Endothelial cell of umbilical vein (primary cell): ENCODE results near the gene LMF2. TPM values are rescaled to one million over a fixed set of nuclear protein-coding genes. Genes with fewer than 3 reads are reported as not detected.

ENCODE experiments used
- BruUV-seq: library from RNA; stranded (reverse); fragments of 400-500 nt; replicated peaks from 2 replicates; lab custom pipeline; 2021; lab: Mats Ljungman, UMichigan
- CTCF ChIA-PET: fragments of 300-600, 350-600 bp; sonication (Branson Sonifier 250); formaldehyde crosslinking; loops from one replicate; lab custom pipeline; 2021; ENCODE audit warnings: antibody characterized with exemption, inconsistent platforms; lab: Charles Lee
- POLR2A ChIA-PET: fragments of 300-600, 350-600 bp; sonication (Branson Sonifier 250); formaldehyde crosslinking; loops from one replicate; lab custom pipeline; 2021; ENCODE audit warnings: antibody characterized with exemption, inconsistent platforms; lab: Charles Lee
- DNase-seq: peaks from one replicate; pipeline ENCODE4 v3.0.0-alpha.2; 2011; ENCODE audit warnings: low read depth, low spot score
- FAIRE-seq: peaks from 2 replicates; lab custom pipeline; 2011; peaks lifted over from hg19 to GRCh38; lab: Jason Lieb, UNC
- H2AFZ ChIP-seq: 2 replicates; pipeline ENCODE4 v1.6.0; 2012; ENCODE audit warnings: low read depth, low read length, control low read depth, inconsistent platforms
- H3K27ac ChIP-seq: 2 replicates; pipeline ENCODE4 v1.5.1; 2011; ENCODE audit warnings: low read depth, mild to moderate bottlenecking, control low read depth, low read length, moderate library complexity; ENCODE audit not compliant: insufficient read depth
- H3K27me3 ChIP-seq, 2 experiments: 2 replicates each; pipeline versions ENCODE4 v1.6.0 to v1.6.1; 2011; ENCODE audit warnings: low read length in 2 of 2, mixed read lengths in 1 of 2; ENCODE audit not compliant: control insufficient read depth in 2 of 2, insufficient read depth in 2 of 2
- H3K36me3 ChIP-seq, 2 experiments: 2 replicates in 1 of 2; 3 replicates in 1 of 2; pipeline ENCODE4 v1.5.1; 2011; ENCODE audit warnings: low read length in 2 of 2, mild to moderate bottlenecking in 1 of 2, moderate library complexity in 1 of 2; ENCODE audit not compliant: control insufficient read depth in 2 of 2, insufficient read depth in 2 of 2; ENCODE audit errors: extremely low read depth in 1 of 2
- H3K4me1 ChIP-seq: 3 replicates; pipeline ENCODE4 v1.5.1; 2011; ENCODE audit warnings: mild to moderate bottlenecking, low read length; ENCODE audit not compliant: control insufficient read depth, insufficient read depth; ENCODE audit errors: extremely low read depth
- H3K4me2 ChIP-seq: 2 replicates; pipeline ENCODE4 v1.6.1; 2011; ENCODE audit warnings: low read length, control low read depth, mixed read lengths; ENCODE audit not compliant: insufficient read depth
- H3K4me3 ChIP-seq, 3 experiments: fragments of 200-600 bp in 1 of 3; sonication (generic), shearing (Covaris generic) in 1 of 3; replicated peaks in 1 of 3; 2 replicates each; pipeline ENCODE4 v1.5.1; 2011 to 2016; ENCODE audit warnings: control low read depth in 3 of 3, low read length in 3 of 3, mild to moderate bottlenecking in 2 of 3, inconsistent platforms in 1 of 3, low read depth in 1 of 3, moderate library complexity in 1 of 3; ENCODE audit not compliant: insufficient read depth in 1 of 3
- H3K79me2 ChIP-seq: 2 replicates; pipeline ENCODE4 v1.6.0; 2012; ENCODE audit warnings: low read length, inconsistent platforms; ENCODE audit not compliant: control insufficient read depth, insufficient read depth
- H3K9ac ChIP-seq: replicated peaks from 2 replicates; pipeline ENCODE3; 2011; ENCODE audit warnings: low read length, control low read depth; ENCODE audit not compliant: insufficient read depth; ENCODE audit errors: extremely low read depth
- H3K9me1 ChIP-seq: replicated peaks from 3 replicates; pipeline ENCODE4 v1.6.0; 2011; ENCODE audit warnings: mild to moderate bottlenecking, low read length; ENCODE audit not compliant: control insufficient read depth, insufficient read depth; ENCODE audit errors: extremely low read depth
- H3K9me3 ChIP-seq: replicated peaks from 2 replicates; pipeline ENCODE4 v1.5.1; 2012; ENCODE audit warnings: low read length, inconsistent platforms; ENCODE audit not compliant: control insufficient read depth, insufficient read depth
- H4K20me1 ChIP-seq: replicated peaks from 2 replicates; pipeline ENCODE3; 2011; ENCODE audit warnings: mild to moderate bottlenecking, low read length; ENCODE audit not compliant: control insufficient read depth, insufficient read depth; ENCODE audit errors: extremely low read depth
- CTCF ChIP-seq, 2 donors: IDR thresholded peaks; 1 replicate in 1 of 2; 2 replicates in 1 of 2; pipeline ENCODE4 v1.5.1; 2011; ENCODE audit warnings: low read length in 2 of 2, mild to moderate bottlenecking in 2 of 2, moderate library complexity in 2 of 2, control low read depth in 1 of 2, inconsistent platforms in 1 of 2, low read depth in 1 of 2; ENCODE audit not compliant: insufficient read depth in 1 of 2; ENCODE audit errors: extremely low read depth in 1 of 2
- EZH2 ChIP-seq: IDR thresholded peaks from 2 replicates; pipeline ENCODE4 v1.6.1; 2012; ENCODE audit warnings: borderline replicate concordance, low read depth, mild to moderate bottlenecking, moderate library complexity, low read length, inconsistent platforms; ENCODE audit not compliant: severe bottlenecking
- FOS ChIP-seq: IDR thresholded peaks from 2 replicates; pipeline ENCODE4 v1.6.1; 2011; ENCODE audit warnings: mild to moderate bottlenecking, low read length, moderate library complexity, borderline replicate concordance; ENCODE audit not compliant: insufficient read depth
- GATA2 ChIP-seq: IDR thresholded peaks from 2 replicates; pipeline ENCODE4 v1.7.0; 2011; ENCODE audit warnings: low read depth, mild to moderate bottlenecking, moderate library complexity, mixed read lengths, low read length; ENCODE audit not compliant: insufficient read length, insufficient read depth
- JUN ChIP-seq: IDR thresholded peaks from 2 replicates; pipeline ENCODE4 v1.6.1; 2011; ENCODE audit warnings: borderline replicate concordance, low read depth; ENCODE audit not compliant: insufficient read length, insufficient read depth
- MYC ChIP-seq: IDR thresholded peaks from one replicate; pipeline ENCODE4 v1.6.1; 2011; ENCODE audit warnings: mild to moderate bottlenecking, low read depth, low read length
- POLR2A ChIP-seq: IDR thresholded peaks from 2 replicates; pipeline ENCODE4 v1.6.1; 2012; ENCODE audit warnings: low read depth, mild to moderate bottlenecking, control low read depth, low read length
- POLR2AphosphoS5 ChIP-seq: IDR thresholded peaks from 2 replicates; pipeline ENCODE4 v1.6.1; 2012; ENCODE audit warnings: low read depth, mild to moderate bottlenecking, control low read depth, low read length, moderate library complexity; ENCODE audit not compliant: insufficient read depth
- dilution Hi-C: fragments of 300-500 bp; cut with MboI; formaldehyde crosslinking; loops from one replicate; pipeline ENCODE4 v1.15.0; 2019; ENCODE audit warnings: low sequenced_read_pairs; ENCODE audit not compliant: extremely low pct_ligation_motif_present
- intact Hi-C: fragments of 100-400 bp; cut with micrococcal nuclease; formaldehyde crosslinking; loops from one replicate; pipeline ENCODE4 v1.10.0; 2022
- polyA plus RNA-seq, 4 experiments: library from polyadenylated mRNA; depleted of rRNA in 3 of 4; stranded (reverse) in 3 of 4; unstranded in 1 of 4; fragments of >200 nt; gene quantifications; 2 replicates each; pipeline versions ENCODE4 v1.2.1 to v1.2.3, GENCODE V29; 2011 to 2012; ENCODE audit warnings: missing spikeins in 1 of 4
- total RNA-seq: library from RNA; stranded (reverse); gene quantifications from 2 replicates; pipeline ENCODE4 v1.2.3, GENCODE V29; 2021
- TF ChIP-seq, protein P1 (sequence below): IDR thresholded peaks from 2 replicates; pipeline ENCODE4 v1.6.1; 2011; ENCODE audit not compliant: insufficient read depth, insufficient read length

Gene LMF2
- total and polyA plus RNA-seq, 2 donors (not counting 3 experiments of a cell fraction or from before 2014, with no cell fraction given), result 89.7 to 112 TPM

DNA sequence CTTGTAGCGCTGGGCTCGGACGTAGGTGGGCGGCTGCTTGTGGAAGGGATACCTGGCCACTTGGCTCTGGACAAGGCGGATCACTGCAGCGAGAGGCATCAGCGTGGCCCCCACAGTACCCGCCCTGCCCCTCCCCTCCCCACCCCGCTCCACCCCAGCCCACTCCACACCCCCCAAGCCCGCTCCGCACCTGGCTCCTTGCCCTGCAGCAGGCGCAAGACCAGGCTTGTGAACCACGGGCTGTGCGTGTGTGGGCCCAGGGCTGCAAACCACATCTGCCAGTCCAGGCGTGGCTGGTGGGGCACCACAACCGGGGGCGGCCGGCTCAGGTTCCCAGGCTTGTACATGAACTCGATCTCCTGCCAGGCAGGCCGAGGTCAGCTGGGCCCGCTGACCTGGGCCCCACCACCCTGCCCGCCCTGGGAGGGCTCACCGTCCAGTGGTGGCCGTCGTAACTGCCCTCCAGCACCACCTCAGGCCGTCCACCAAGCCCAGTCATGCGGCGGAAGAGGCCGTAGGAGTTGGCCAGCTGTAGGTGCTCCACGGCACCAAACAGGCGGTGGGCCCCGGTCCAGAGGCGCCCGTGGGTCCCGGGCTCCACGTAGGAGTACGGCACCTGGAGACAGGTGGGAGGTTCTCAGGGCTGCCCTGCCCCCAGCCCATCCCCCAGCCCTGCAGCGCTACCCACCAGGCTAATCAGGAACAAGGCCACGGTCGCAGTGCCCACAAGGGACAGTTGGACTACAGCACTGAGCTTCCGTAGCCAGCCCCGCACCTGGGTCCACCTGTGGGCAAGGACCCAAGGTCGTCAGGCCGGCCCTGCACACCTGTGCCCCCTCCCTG lies 2.9 kb downstream of the LMF2 start:
- no peaks in the 10 kb centered on the region for H3K9me1 ChIP-seq
- TF ChIP-seq GATA2 (no peak), MYC (no peak), FOS (no peak), POLR2AphosphoS5 (no peak), POLR2A (no peak), JUN (no peak), CTCF (IDR thresholded peaks at IDR 0.05; ENCODE audit: extremely low read depth in 1 of 2, insufficient read depth in 1 of 2, low read depth in 1 of 2, low read length in 2 of 2) (no peak), EZH2 (no peak)
- TF ChIP-seq, protein P1, sequence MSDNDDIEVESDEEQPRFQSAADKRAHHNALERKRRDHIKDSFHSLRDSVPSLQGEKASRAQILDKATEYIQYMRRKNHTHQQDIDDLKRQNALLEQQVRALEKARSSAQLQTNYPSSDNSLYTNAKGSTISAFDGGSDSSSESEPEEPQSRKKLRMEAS, result no peak
- peaks cover 14% of the 10 kb centered on the region for H3K4me1 ChIP-seq
- no peak overlapping the region for H2AFZ ChIP-seq
- H3K36me3 ChIP-seq, result peaks cover 6 to 22% of the 10 kb centered on the region in 2 experiments
- no peak overlapping the region for H3K4me3 ChIP-seq
- no peaks in the 10 kb centered on the region for H3K9me3 ChIP-seq
- H4K20me1 ChIP-seq, result no peaks in the 10 kb centered on the region
- POLR2A ChIA-PET, result no interaction called here
- peaks cover 26% of the 10 kb centered on the region for H3K79me2 ChIP-seq
- dilution Hi-C loops (no loop called here), intact Hi-C loops (no loop called here)
- no TSS peak for BruUV-seq
- CTCF ChIA-PET, result no interaction called here
- FAIRE-seq (no peak), DNase-seq (no peak)
- no peak overlapping the region for H3K4me2 ChIP-seq
- H3K27me3 ChIP-seq, result no peaks in the 10 kb centered on the region
- no peak overlapping the region for H3K27ac ChIP-seq
- H3K9ac ChIP-seq, result no peak overlapping the region
